Loucy (cell line): Measurements from ENCODE around the gene KTI12.

Experiments used
- H2AFZ ChIP-seq: fragments of 200-600 bp; sonication (generic); 2 replicates; pipeline ENCODE4 v1.6.0; 2016; ENCODE audit warnings: antibody characterized with exemption, mild to moderate bottlenecking, low read length, moderate library complexity
- H3F3A ChIP-seq: fragments of 200-600 bp; 2 replicates; pipeline ENCODE4 v1.6.0; 2016; ENCODE audit warnings: antibody characterized with exemption, low read depth, mild to moderate bottlenecking
- H3K27me3 ChIP-seq: fragments of 200-600 bp; sonication (generic); 2 replicates; pipeline ENCODE4 v1.6.1; 2014; ENCODE audit warnings: low read length, mild to moderate bottlenecking; ENCODE audit not compliant: insufficient read depth, poor library complexity, severe bottlenecking
- H3K36me3 ChIP-seq: fragments of 200-600 bp; sonication (generic); 2 replicates; pipeline ENCODE4 v1.6.1; 2016; ENCODE audit warnings: low read length; ENCODE audit not compliant: insufficient read depth
- H3K4me1 ChIP-seq: fragments of 200-600 bp; sonication (generic); 2 replicates; pipeline ENCODE4 v1.5.1; 2014; ENCODE audit warnings: low read length, mild to moderate bottlenecking; ENCODE audit not compliant: insufficient read depth, poor library complexity, severe bottlenecking
- H3K4me2 ChIP-seq: fragments of 200-600 bp; sonication (generic); 2 replicates; pipeline ENCODE4 v1.6.0; 2014; ENCODE audit warnings: antibody characterized with exemption, low read length, low read depth, mild to moderate bottlenecking; ENCODE audit not compliant: poor library complexity, severe bottlenecking
- H3K4me3 ChIP-seq: fragments of 200-600 bp; sonication (generic); 2 replicates; pipeline ENCODE4 v1.5.1; 2014; ENCODE audit warnings: low read length, mild to moderate bottlenecking, mixed read lengths; ENCODE audit not compliant: poor library complexity, severe bottlenecking
- H3K79me2 ChIP-seq: fragments of 200-600 bp; sonication (generic); 2 replicates; pipeline ENCODE4 v1.6.1; 2014; ENCODE audit warnings: low read length; ENCODE audit not compliant: insufficient read depth
- H3K9ac ChIP-seq: fragments of 200-600 bp; sonication (generic); 2 replicates; pipeline ENCODE4 v1.6.0; 2014; ENCODE audit warnings: mild to moderate bottlenecking, low read depth, low read length, moderate library complexity; ENCODE audit not compliant: poor library complexity, severe bottlenecking
- H3K9me2 ChIP-seq: fragments of 200-600 bp; sonication (generic); replicated peaks from 2 replicates; pipeline ENCODE4 v1.6.1; 2016; ENCODE audit warnings: low read depth, low read length, mixed read lengths
- H3K9me3 ChIP-seq: fragments of 200-600 bp; sonication (generic); 2 replicates; pipeline ENCODE4 v1.6.1; 2014; ENCODE audit warnings: mild to moderate bottlenecking, antibody characterized with exemption, low read length, low read depth; ENCODE audit not compliant: insufficient read depth
- H4K20me1 ChIP-seq: fragments of 200-600 bp; sonication (generic); 2 replicates; pipeline ENCODE4 v1.6.0; 2014; ENCODE audit warnings: antibody characterized with exemption, low read length, mild to moderate bottlenecking; ENCODE audit not compliant: insufficient read depth, poor library complexity, severe bottlenecking
- EZH2phosphoT487 ChIP-seq: fragments of 200-600 bp; IDR thresholded peaks from 2 replicates; pipeline ENCODE4 v1.6.1; 2018; ENCODE audit warnings: antibody characterized with exemption, mild to moderate bottlenecking, moderate library complexity, borderline replicate concordance
- TF ChIP-seq, protein P1 (sequence below): fragments of 200-600 bp; sonication (generic); conservative IDR thresholded peaks from 2 replicates; pipeline ENCODE4 v1.5.1; 2014; ENCODE audit warnings: mild to moderate bottlenecking, antibody characterized with exemption, low read length

KTI12 gene

DNA sequence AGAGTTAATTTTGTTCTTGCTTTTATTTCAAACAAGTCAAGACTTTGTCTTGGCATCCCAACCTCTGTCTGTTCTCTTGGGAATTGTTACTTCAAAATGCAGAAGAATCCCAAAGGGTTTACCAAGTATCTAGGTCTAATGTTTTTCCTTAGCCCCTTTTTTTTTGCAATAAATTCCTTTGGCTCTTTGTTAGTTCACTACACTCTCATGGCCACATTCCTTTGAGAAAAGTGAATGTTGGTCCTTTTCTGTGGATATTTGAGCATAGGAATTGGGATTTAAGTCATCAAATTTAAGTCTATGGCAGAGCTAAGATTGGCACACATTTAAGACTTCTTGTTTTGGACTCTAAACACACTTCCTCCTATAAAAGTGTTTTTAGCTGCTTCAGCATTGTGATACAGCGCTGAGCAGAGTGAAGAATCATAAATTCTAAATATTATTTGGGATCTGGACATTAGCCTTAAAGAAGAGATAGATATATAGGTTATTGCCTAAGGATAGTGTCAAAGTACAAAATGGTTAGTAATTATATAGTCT lies 24.3 kb upstream of the KTI12 start:
- peak overlapping the region; percentile 86 for H3K4me3 ChIP-seq
- no peak for TF ChIP-seq EZH2phosphoT487
- TF ChIP-seq, protein P1, sequence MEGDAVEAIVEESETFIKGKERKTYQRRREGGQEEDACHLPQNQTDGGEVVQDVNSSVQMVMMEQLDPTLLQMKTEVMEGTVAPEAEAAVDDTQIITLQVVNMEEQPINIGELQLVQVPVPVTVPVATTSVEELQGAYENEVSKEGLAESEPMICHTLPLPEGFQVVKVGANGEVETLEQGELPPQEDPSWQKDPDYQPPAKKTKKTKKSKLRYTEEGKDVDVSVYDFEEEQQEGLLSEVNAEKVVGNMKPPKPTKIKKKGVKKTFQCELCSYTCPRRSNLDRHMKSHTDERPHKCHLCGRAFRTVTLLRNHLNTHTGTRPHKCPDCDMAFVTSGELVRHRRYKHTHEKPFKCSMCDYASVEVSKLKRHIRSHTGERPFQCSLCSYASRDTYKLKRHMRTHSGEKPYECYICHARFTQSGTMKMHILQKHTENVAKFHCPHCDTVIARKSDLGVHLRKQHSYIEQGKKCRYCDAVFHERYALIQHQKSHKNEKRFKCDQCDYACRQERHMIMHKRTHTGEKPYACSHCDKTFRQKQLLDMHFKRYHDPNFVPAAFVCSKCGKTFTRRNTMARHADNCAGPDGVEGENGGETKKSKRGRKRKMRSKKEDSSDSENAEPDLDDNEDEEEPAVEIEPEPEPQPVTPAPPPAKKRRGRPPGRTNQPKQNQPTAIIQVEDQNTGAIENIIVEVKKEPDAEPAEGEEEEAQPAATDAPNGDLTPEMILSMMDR = no peak
- no peaks in the 10 kb centered on the region for H3F3A ChIP-seq
- H3K9me3 ChIP-seq = no peaks in the 10 kb centered on the region
- peaks cover 19% of the 10 kb centered on the region; the same call in 1 of the 2 replicates for H3K36me3 ChIP-seq
- H3K9me2 ChIP-seq = no peaks in the 10 kb centered on the region
- H3K4me1 ChIP-seq = peaks cover 47% of the 10 kb centered on the region
- peaks cover 60% of the 10 kb centered on the region for H4K20me1 ChIP-seq
- H3K4me2 ChIP-seq = peak overlapping the region; percentile 96
- H2AFZ ChIP-seq = no peak overlapping the region
- peak overlapping the region; percentile 91 for H3K9ac ChIP-seq
- peaks cover 89% of the 10 kb centered on the region for H3K79me2 ChIP-seq
- no peaks in the 10 kb centered on the region for H3K27me3 ChIP-seq

DNA sequence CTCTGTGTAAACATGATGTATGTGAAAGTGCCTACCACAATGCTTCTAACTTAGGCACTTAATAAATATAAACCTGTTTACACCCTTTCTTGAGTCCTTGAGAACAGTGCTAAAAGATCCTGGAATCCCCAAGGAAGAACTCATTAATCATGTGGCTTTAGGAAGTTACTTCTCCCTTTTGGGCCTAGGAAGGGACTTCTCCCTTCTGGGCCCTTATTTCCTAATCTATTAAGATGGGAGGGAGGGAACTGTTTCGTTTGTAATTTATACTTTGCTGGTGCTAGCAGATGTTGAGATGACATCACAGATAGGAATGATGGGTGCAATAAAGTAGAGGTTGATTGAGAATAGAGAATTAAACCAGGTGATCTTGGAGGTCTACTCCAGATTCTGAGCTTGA lies 23.6 kb upstream of the KTI12 start:
- Histone ChIP-seq H3K36me3 (peaks cover 12% of the 10 kb centered on the region; the same call in 1 of the 2 replicates), H3K79me2 (peaks cover 89% of the 10 kb centered on the region)

DNA sequence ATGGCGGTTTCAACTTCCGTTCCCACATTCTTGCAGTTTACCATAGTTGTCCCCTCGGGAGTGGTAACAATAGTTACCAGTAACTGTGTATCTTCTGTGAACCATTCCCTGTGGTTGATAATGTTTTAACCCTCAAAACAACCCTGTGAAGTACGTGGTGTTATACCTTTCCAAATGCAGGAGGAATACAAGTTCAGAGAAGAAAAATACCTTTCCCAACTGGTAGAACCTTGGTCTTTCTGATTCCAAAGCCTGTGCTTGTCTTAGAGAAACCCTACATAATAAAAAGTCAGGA lies 23.3 kb upstream of the KTI12 start:
- Histone ChIP-seq H3F3A (no peaks in the 10 kb centered on the region), H3K27me3 (no peaks in the 10 kb centered on the region), H3K4me3 (peak overlapping the region; percentile 86), H3K4me1 (peaks cover 51% of the 10 kb centered on the region), H3K9ac (peak overlapping the region; percentile 91), H3K36me3 (peaks cover 12% of the 10 kb centered on the region; the same call in 1 of the 2 replicates), H2AFZ (peak overlapping the region; percentile 69), H3K4me2 (peak overlapping the region; percentile 96), H3K9me3 (no peaks in the 10 kb centered on the region), H3K79me2 (peaks cover 92% of the 10 kb centered on the region), H3K9me2 (no peaks in the 10 kb centered on the region), H4K20me1 (peaks cover 56% of the 10 kb centered on the region)
- TF ChIP-seq EZH2phosphoT487 = no peak
- TF ChIP-seq, protein P1 = no peak

More for the DNA sequence above, 23.6 kb upstream of the KTI12 start:
- H4K20me1 ChIP-seq = peaks cover 54% of the 10 kb centered on the region
- no peaks in the 10 kb centered on the region for H3F3A ChIP-seq
- no peak overlapping the region for H2AFZ ChIP-seq
- peaks cover 48% of the 10 kb centered on the region for H3K4me1 ChIP-seq
- no peaks in the 10 kb centered on the region for H3K9me2 ChIP-seq
- H3K4me3 ChIP-seq = peak overlapping the region; percentile 86
- peak overlapping the region; percentile 96 for H3K4me2 ChIP-seq
- H3K9me3 ChIP-seq = no peaks in the 10 kb centered on the region
- TF ChIP-seq, protein P1 = no peak
- TF ChIP-seq EZH2phosphoT487 = no peak
- no peaks in the 10 kb centered on the region for H3K27me3 ChIP-seq
- peak overlapping the region; percentile 91 for H3K9ac ChIP-seq
